NCI-H1417 treated with DMSO at 0.1 percent for 48 hours (cell line): Measurements from ENCODE around the gene TTLL10.

ENCODE experiments used
- DNase-seq: peaks from one replicate; lab custom pipeline; 2025; lab: John Stamatoyannopoulos, UW

TTLL10 gene

GRCh38 chr1:1173793-1174415, at the start of gene TTLL10:
TSS of gene TTLL10 (plus strand) at chr1:1173880. CDS start at chr1:1179216, 5,336 bp downstream.
- DNase-seq = no peak

- DNase-seq = no peak
These were observed 49.2 kb upstream of the TTLL10 start for GRCh38 chr1:1124508-1124785.

- no peak for DNase-seq
These were observed 48.7 kb upstream of the TTLL10 start for GRCh38 chr1:1124786-1125642.

- DNase-seq = no peak
These were observed 47.7 kb upstream of the TTLL10 start for GRCh38 chr1:1125945-1126344.

- DNase-seq = no peak
These were observed 45.9 kb upstream of the TTLL10 start for GRCh38 chr1:1127551-1128451.

GRCh38 chr1:1128454-1129139, 45.1 kb upstream of the TTLL10 start:
- DNase-seq = no peak

GRCh38 chr1:1129381-1129821, 44.3 kb upstream of the TTLL10 start:
- no peak for DNase-seq

GRCh38 chr1:1130206-1131120, 43.2 kb upstream of the TTLL10 start:
- no peak for DNase-seq

- no peak for DNase-seq
These were observed 41.4 kb upstream of the TTLL10 start for GRCh38 chr1:1132042-1132950.

GRCh38 chr1:1132956-1133750, 40.5 kb upstream of the TTLL10 start:
- no peak for DNase-seq

- DNase-seq = no peak
These were observed 39.2 kb upstream of the TTLL10 start for GRCh38 chr1:1134300-1134970.

- no peak for DNase-seq
These were observed 38.1 kb upstream of the TTLL10 start for GRCh38 chr1:1135339-1136136.

GRCh38 chr1:1136547-1137230, 37.0 kb upstream of the TTLL10 start:
- peak; percentile 48 for DNase-seq

GRCh38 chr1:1137256-1138045, 36.2 kb upstream of the TTLL10 start:
- DNase-seq = no peak

GRCh38 chr1:1140673-1141072, 33.0 kb upstream of the TTLL10 start:
- DNase-seq = no peak

- DNase-seq = no peak
These were observed 32.3 kb upstream of the TTLL10 start for GRCh38 chr1:1141244-1141910.
